Measurements from ENCODE around the gene ENOX1. TPM values are rescaled to one million over a fixed set of nuclear protein-coding genes. Genes with fewer than 3 reads are reported as not detected.

The ENOX1 gene
- total RNA-seq, 3 donors from 2014 or later (not counting 1 experiment from before 2014, with no cell fraction given): not detected

- ATAC-seq (no peak), DNase-seq (no peak)
- Histone ChIP-seq H3K27ac (ENCODE audit: low read length) (no peak overlapping the region), H3K4me3 (ENCODE audit: low read length) (no peak overlapping the region), H3K27me3 (ENCODE audit: control insufficient read depth, insufficient read depth, low read length) (no peaks in the 10 kb centered on the region), H3K36me3 (ENCODE audit: control insufficient read depth, insufficient read depth, low read length) (no peaks in the 10 kb centered on the region), H3K9me3 (ENCODE audit: control insufficient read depth, insufficient read depth, low read length) (no peaks in the 10 kb centered on the region), H3K4me1 (ENCODE audit: control insufficient read depth, insufficient read depth, low read length) (no peaks in the 10 kb centered on the region)
- H3K4me1 Mint-ChIP-seq: no peaks in the 10 kb centered on the region
- no peak overlapping the region for H3K4me3 Mint-ChIP-seq
- H3K9me3 Mint-ChIP-seq: no peaks in the 10 kb centered on the region
- H3K27me3 Mint-ChIP-seq (ENCODE audit: low read depth in 2 of 2): peaks cover 0 to 8% of the 10 kb centered on the region in 2 donors
- no peaks in the 10 kb centered on the region for H3K36me3 Mint-ChIP-seq
- WGBS (ENCODE audit: insufficient coverage): 63% methylated on average over 1 of the region's 2 CpGs
- H3K27ac Mint-ChIP-seq: no peak overlapping the region
- intact Hi-C loops (cut with micrococcal nuclease): no loop called here
- TF ChIP-seq CTCF (IDR thresholded peaks at IDR 0.05): no peak
Observed at GRCh38 chr13:43647471-43647870, 139.3 kb downstream of the ENOX1 start.

DNA sequence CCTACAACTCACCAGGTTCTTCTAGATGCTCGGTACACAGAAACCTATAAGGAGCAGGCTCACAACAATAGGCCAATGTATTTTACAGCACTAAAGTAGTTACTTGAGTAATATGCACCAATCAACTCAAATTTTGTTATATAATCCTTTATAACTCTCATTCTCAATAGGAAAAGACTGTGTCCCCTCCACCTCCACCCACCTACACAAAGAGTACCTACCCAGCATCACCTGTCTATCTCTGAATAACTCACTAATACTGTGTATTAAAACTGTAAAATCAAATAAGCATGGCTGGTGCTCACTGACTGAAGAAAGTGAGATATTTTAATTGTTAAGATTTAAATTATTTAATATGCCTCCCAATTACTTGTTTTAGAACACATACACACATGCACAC is 146.3 kb downstream of the ENOX1 start:
- WGBS (ENCODE audit: insufficient coverage): 92% methylated on average over 1 of the region's 1 CpG
- Mint-ChIP-seq H3K4me3 (no peak overlapping the region), H3K27me3 (ENCODE audit: low read depth in 2 of 2) (peaks cover 0 to 3% of the 10 kb centered on the region in 2 donors)

DNA sequence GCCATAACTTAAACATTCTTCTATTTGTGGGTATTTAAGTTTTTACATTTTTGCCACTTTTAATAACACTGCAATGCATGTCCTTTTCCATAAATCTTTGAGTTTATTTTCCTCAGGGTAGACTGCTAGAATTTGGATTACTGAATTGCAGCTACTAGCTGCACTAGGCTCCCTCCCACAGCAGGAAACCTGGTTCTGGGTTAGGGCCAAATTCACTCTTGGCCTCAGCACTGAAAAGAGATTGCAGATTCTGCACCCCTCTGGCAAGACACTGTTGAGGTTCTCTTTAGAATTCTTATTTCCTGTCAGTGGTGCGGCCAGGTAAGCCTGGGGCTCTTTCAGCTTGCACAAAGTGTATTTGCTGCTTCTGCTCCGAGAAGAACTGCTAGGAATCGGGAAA is 155.7 kb downstream of the ENOX1 start:
- Mint-ChIP-seq H3K36me3 (no peaks in the 10 kb centered on the region), H3K9me3 (peaks cover 3 to 5% of the 10 kb centered on the region in 2 donors), H3K27me3 (ENCODE audit: low read depth in 2 of 2) (peaks cover 4 to 13% of the 10 kb centered on the region in 2 donors), H3K27ac (no peak overlapping the region), H3K4me1 (no peaks in the 10 kb centered on the region), H3K4me3 (no peak overlapping the region)
- DNase-seq: no peak
- TF ChIP-seq CTCF (IDR thresholded peaks at IDR 0.05): no peak
- intact Hi-C loops (cut with micrococcal nuclease): no loop called here
- Histone ChIP-seq H3K27me3 (ENCODE audit: control insufficient read depth, insufficient read depth, low read length) (no peaks in the 10 kb centered on the region), H3K4me1 (ENCODE audit: control insufficient read depth, insufficient read depth, low read length) (no peaks in the 10 kb centered on the region), H3K9me3 (ENCODE audit: control insufficient read depth, insufficient read depth, low read length) (no peaks in the 10 kb centered on the region), H3K36me3 (ENCODE audit: control insufficient read depth, insufficient read depth, low read length) (no peaks in the 10 kb centered on the region), H3K4me3 (ENCODE audit: low read length) (no peak overlapping the region), H3K27ac (ENCODE audit: low read length) (no peak overlapping the region)
- WGBS (ENCODE audit: insufficient coverage): 49% methylated on average over 3 of the region's 3 CpGs
- no peak for ATAC-seq

More for the DNA sequence above, 146.3 kb downstream of the ENOX1 start:
- DNase-seq (no peak), ATAC-seq (no peak)
- intact Hi-C loops (cut with micrococcal nuclease): no loop called here
- Histone ChIP-seq H3K27ac (ENCODE audit: low read length) (no peak overlapping the region), H3K4me3 (ENCODE audit: low read length) (no peak overlapping the region), H3K4me1 (ENCODE audit: control insufficient read depth, insufficient read depth, low read length) (no peaks in the 10 kb centered on the region), H3K27me3 (ENCODE audit: control insufficient read depth, insufficient read depth, low read length) (no peaks in the 10 kb centered on the region), H3K9me3 (ENCODE audit: control insufficient read depth, insufficient read depth, low read length) (no peaks in the 10 kb centered on the region), H3K36me3 (ENCODE audit: control insufficient read depth, insufficient read depth, low read length) (no peaks in the 10 kb centered on the region)
- no peak for TF ChIP-seq CTCF (IDR thresholded peaks at IDR 0.05)
- Mint-ChIP-seq H3K4me1 (no peaks in the 10 kb centered on the region), H3K27ac (no peak overlapping the region), H3K9me3 (no peaks in the 10 kb centered on the region), H3K36me3 (no peaks in the 10 kb centered on the region)
